IPS-NIHi7 (cell line): Measurements from ENCODE around the gene CHAT.

Experiments used
- DNase-seq: peaks from one replicate; pipeline ENCODE4 v3.0.0; 2012; ENCODE audit warnings: mixed read lengths; ENCODE audit errors: extremely low spot score

Gene CHAT

GRCh38 chr10:49613882-49614241 lies at the start of gene CHAT:
TSS of gene CHAT (plus strand) at chr10:49614037. CDS start at chr10:49614190, 153 bp downstream.
- no peak for DNase-seq

- no peak for DNase-seq
Observed at GRCh38 chr10:49564461-49565009, 49.3 kb upstream of the CHAT start.

GRCh38 chr10:49567810-49568209 lies 46.0 kb upstream of the CHAT start:
- DNase-seq = no peak

GRCh38 chr10:49568235-49568634 lies 45.6 kb upstream of the CHAT start:
- DNase-seq = no peak

- DNase-seq = no peak
Observed at GRCh38 chr10:49569031-49569631, 44.7 kb upstream of the CHAT start.

GRCh38 chr10:49571388-49571787 lies 42.4 kb upstream of the CHAT start:
- DNase-seq = no peak

GRCh38 chr10:49572594-49573114 lies 41.2 kb upstream of the CHAT start:
- DNase-seq = no peak

- no peak for DNase-seq
Observed at GRCh38 chr10:49575489-49576072, 38.3 kb upstream of the CHAT start.

GRCh38 chr10:49577182-49577925 lies 36.5 kb upstream of the CHAT start:
- DNase-seq = no peak

GRCh38 chr10:49578392-49578791 lies 35.4 kb upstream of the CHAT start:
- no peak for DNase-seq

- DNase-seq = no peak
Observed at GRCh38 chr10:49579621-49580020, 34.2 kb upstream of the CHAT start.

GRCh38 chr10:49585387-49585786 lies 28.4 kb upstream of the CHAT start:
- DNase-seq = no peak

- no peak for DNase-seq
Observed at GRCh38 chr10:49587981-49588380, 25.9 kb upstream of the CHAT start.

- DNase-seq = peak; percentile 89
Observed at GRCh38 chr10:49592726-49593563, 20.9 kb upstream of the CHAT start.

- no peak for DNase-seq
Observed at GRCh38 chr10:49593564-49593875, 20.3 kb upstream of the CHAT start.

GRCh38 chr10:49593998-49594397 lies 19.8 kb upstream of the CHAT start:
- DNase-seq = peak; percentile 8

GRCh38 chr10:49594594-49594993 lies 19.2 kb upstream of the CHAT start:
- DNase-seq = peak; percentile 83

GRCh38 chr10:49595003-49595712 lies 18.7 kb upstream of the CHAT start:
- DNase-seq = peak; percentile 6

- peak; percentile 5 for DNase-seq
Observed at GRCh38 chr10:49595713-49596492, 17.9 kb upstream of the CHAT start.

GRCh38 chr10:49596493-49596809 lies 17.4 kb upstream of the CHAT start:
- peak; percentile 12 for DNase-seq

GRCh38 chr10:49596836-49597235 lies 17.0 kb upstream of the CHAT start:
- no peak for DNase-seq
